ENCODE data around the gene CFAP61. TPM values are rescaled to one million over a fixed set of nuclear protein-coding genes. Genes with fewer than 3 reads are reported as not detected.

Gene CFAP61
- total and polyA plus RNA-seq, 2 experiments from 2014 or later = 0.21 TPM; not detected in 1

GRCh38 chr20:20036756-20037155 is 15.6 kb upstream of the CFAP61 start:
- Histone ChIP-seq H3K9me2 (ENCODE audit: insufficient read depth) (no peaks in the 10 kb centered on the region), H3K36me3 (ENCODE audit: insufficient read depth) (peaks cover 47% of the 10 kb centered on the region; the same call in 1 of the 2 replicates), H3K4me3 (no peak overlapping the region), H3K27ac (ENCODE audit: low read depth) (no peak overlapping the region), H3K4me1 (ENCODE audit: insufficient read depth) (peaks cover 6% of the 10 kb centered on the region; the same call in 1 of the 2 replicates), H2AFZ (no peak overlapping the region), H3K79me2 (replicated peaks; ENCODE audit: insufficient read depth) (no peaks in the 10 kb centered on the region), H4K20me1 (replicated peaks; ENCODE audit: insufficient read depth) (no peaks in the 10 kb centered on the region), H3F3A (replicated peaks; ENCODE audit: low read depth) (no peaks in the 10 kb centered on the region), H3K27me3 (ENCODE audit: insufficient read depth) (no peaks in the 10 kb centered on the region), H3K4me2 (no peak overlapping the region)
- Mint-ChIP-seq H3K36me3 (ENCODE audit: low read depth) (peaks cover 72% of the 10 kb centered on the region), H3K27me3 (ENCODE audit: insufficient read depth, low read depth, poor library complexity) (no peaks in the 10 kb centered on the region), H3K27ac (no peak overlapping the region), H3K4me1 (peaks cover 9% of the 10 kb centered on the region; the same call in 2 of the 3 replicates), H3K9me3 (no peaks in the 10 kb centered on the region), H3K4me3 (no peak overlapping the region)
- TF ChIP-seq REST (IDR thresholded peaks at IDR 0.05; ENCODE audit: unreplicated experiment) (no peak), ETS1 (IDR thresholded peaks at IDR 0.05) (no peak), EZH2phosphoT487 (IDR thresholded peaks at IDR 0.05; ENCODE audit: unreplicated experiment) (no peak), EZH2 (IDR thresholded peaks at IDR 0.05; ENCODE audit: low read depth, unreplicated experiment) (no peak), CREB1 (CRISPR knock-in tag; IDR thresholded peaks at IDR 0.05; ENCODE audit: low read depth) (no peak), ZNF462 (CRISPR knock-in tag; IDR thresholded peaks at IDR 0.05) (no peak), NANOG (IDR thresholded peaks at IDR 0.05; ENCODE audit: borderline replicate concordance) (no peak), CTCF (conservative IDR thresholded peaks at IDR 0.05; ENCODE audit: low read depth in 2 of 2) (no peak), POLR2AphosphoS5 (IDR thresholded peaks at IDR 0.05; ENCODE audit: low read depth) (no peak), ZNF331 (CRISPR knock-in tag; IDR thresholded peaks at IDR 0.05; ENCODE audit: low read depth) (no peak), ZNF114 (CRISPR knock-in tag; IDR thresholded peaks at IDR 0.05) (no peak), JUNB (IDR thresholded peaks at IDR 0.05; ENCODE audit: unreplicated experiment) (no peak), STAT1 (IDR thresholded peaks at IDR 0.05; ENCODE audit: unreplicated experiment) (no peak)
- ATAC-seq (no peak), DNase-seq (ENCODE audit: low spot score) (no peak)

All from GM23338 (cell line).